DND-41 (cell line): ENCODE data around the gene LGALS7.

Source experiments
- EZH2 ChIP-seq: IDR thresholded peaks from 3 replicates; pipeline ENCODE4 v1.6.1; 2012; ENCODE audit warnings: borderline replicate concordance, low read depth, mild to moderate bottlenecking, moderate library complexity, low read length, inconsistent platforms; ENCODE audit not compliant: severe bottlenecking
- TF ChIP-seq, protein P1 (sequence below): IDR thresholded peaks from 2 replicates; pipeline ENCODE4 v1.5.1; 2012; ENCODE audit warnings: borderline replicate concordance, low read length, moderate library complexity, mild to moderate bottlenecking; ENCODE audit not compliant: poor library complexity, severe bottlenecking; ENCODE audit errors: extremely low read depth

- TF ChIP-seq, protein P1, sequence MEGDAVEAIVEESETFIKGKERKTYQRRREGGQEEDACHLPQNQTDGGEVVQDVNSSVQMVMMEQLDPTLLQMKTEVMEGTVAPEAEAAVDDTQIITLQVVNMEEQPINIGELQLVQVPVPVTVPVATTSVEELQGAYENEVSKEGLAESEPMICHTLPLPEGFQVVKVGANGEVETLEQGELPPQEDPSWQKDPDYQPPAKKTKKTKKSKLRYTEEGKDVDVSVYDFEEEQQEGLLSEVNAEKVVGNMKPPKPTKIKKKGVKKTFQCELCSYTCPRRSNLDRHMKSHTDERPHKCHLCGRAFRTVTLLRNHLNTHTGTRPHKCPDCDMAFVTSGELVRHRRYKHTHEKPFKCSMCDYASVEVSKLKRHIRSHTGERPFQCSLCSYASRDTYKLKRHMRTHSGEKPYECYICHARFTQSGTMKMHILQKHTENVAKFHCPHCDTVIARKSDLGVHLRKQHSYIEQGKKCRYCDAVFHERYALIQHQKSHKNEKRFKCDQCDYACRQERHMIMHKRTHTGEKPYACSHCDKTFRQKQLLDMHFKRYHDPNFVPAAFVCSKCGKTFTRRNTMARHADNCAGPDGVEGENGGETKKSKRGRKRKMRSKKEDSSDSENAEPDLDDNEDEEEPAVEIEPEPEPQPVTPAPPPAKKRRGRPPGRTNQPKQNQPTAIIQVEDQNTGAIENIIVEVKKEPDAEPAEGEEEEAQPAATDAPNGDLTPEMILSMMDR, result no peak
- no peak for TF ChIP-seq EZH2
These were observed 8.1 kb downstream of the LGALS7 start for GRCh38 chr19:38765214-38765613.
